Body of pancreas (tissue), 4 donors: ENCODE results near the gene PAGE3.

Experiments used
- POLR2A ChIP-seq, 3 donors: fragments of 450-650 bp; IDR thresholded peaks; one replicate each; pipeline ENCODE4 v1.6.1; 2016; ENCODE audit warnings: antibody characterized with exemption in 3 of 3, mild to moderate bottlenecking in 2 of 3
- TF ChIP-seq, protein P1 (sequence below), 7 experiments: fragments of 450-650 bp in 4 of 7; fragments of 200-600 bp in 3 of 7; sonication (generic) in 3 of 7; IDR thresholded peaks; one replicate each; pipeline ENCODE4 v1.5.1; 2016 to 2019; ENCODE audit warnings: antibody characterized with exemption in 7 of 7

DNA sequence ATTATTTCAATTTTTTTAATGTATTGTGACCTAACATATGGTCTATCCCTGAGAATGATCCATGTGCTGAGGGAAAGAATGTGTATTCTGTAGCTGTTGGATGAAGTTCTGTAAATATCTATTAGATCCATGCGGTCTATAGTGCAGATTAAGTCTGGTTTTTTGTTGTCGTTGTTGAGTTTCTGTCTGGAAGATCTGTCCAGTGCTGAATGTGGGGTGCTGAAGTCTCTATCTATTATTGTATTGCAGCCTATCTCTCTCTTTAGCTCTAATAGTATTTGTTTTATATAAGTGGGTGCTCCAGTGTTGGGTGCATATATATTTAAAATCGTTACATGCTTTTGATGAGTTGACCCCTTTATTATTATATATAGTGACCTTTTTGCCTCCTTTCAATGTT is 26.2 kb upstream of the PAGE3 start:
- TF ChIP-seq, protein P1, sequence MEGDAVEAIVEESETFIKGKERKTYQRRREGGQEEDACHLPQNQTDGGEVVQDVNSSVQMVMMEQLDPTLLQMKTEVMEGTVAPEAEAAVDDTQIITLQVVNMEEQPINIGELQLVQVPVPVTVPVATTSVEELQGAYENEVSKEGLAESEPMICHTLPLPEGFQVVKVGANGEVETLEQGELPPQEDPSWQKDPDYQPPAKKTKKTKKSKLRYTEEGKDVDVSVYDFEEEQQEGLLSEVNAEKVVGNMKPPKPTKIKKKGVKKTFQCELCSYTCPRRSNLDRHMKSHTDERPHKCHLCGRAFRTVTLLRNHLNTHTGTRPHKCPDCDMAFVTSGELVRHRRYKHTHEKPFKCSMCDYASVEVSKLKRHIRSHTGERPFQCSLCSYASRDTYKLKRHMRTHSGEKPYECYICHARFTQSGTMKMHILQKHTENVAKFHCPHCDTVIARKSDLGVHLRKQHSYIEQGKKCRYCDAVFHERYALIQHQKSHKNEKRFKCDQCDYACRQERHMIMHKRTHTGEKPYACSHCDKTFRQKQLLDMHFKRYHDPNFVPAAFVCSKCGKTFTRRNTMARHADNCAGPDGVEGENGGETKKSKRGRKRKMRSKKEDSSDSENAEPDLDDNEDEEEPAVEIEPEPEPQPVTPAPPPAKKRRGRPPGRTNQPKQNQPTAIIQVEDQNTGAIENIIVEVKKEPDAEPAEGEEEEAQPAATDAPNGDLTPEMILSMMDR (IDR thresholded peaks at IDR 0.05): no peak
- TF ChIP-seq POLR2A (IDR thresholded peaks at IDR 0.05): no peak
